ENCODE results near the gene ACVR2A.

- TF ChIP-seq EZH2 (IDR thresholded peaks at IDR 0.05; ENCODE audit: insufficient read depth, poor library complexity, severe bottlenecking) (no peak), EZH2phosphoT487 (IDR thresholded peaks at IDR 0.05; ENCODE audit: insufficient read depth, low read depth) (no peak)
Observed at GRCh38 chr2:147976102-147976501, 131.3 kb downstream of the ACVR2A start.
